GM21381 (cell line): ENCODE measurements around the gene KEAP1.
"Not testable (repeated sequence)": the region's sequence is repeated elsewhere in the genome, so short reads cannot be mapped to it uniquely, and the experiment has no call there.

ENCODE experiments used
- ATAC-seq: cut with Tn5 transposase; IDR thresholded peaks from one replicate; pipeline ENCODE4 v1.9.1; 2021; ENCODE audit warnings: mild to moderate bottlenecking, moderate library complexity; ENCODE audit not compliant: unreplicated experiment

KEAP1 gene

GRCh38 chr19:10503002-10503789 is at the start of gene KEAP1:
Gene KEAP1, minus strand, starts transcription at chr19:10503356. Its CDS starts 3,323 bp downstream, at chr19:10500033.
- ATAC-seq, result peak; percentile 9

DNA sequence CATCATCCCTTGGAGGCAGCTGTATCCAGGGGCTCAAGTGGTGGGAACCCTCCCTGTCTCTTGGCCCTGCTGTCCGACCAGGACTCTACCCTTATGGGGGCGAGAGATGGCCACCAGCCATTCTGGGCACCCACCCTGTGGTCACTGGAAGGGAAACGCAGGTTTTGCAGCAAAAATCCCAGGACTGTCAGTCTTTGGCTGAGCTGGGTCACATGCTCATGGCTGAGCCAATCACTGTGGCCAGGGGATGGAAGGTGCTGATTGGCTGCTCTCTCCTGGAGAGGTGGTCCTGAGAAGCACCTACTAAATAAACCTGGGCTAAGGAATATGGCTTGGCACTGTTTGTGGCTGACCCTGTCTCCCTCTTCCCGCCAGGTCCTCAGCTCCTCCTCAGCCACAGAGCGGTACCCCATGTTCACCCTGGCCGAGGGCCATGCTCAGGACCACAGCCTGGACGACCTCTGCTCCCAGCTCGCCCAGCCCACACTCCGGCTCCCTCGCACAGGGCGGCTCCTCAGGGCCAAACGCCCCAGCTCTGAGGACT is 49.4 kb upstream of the KEAP1 start:
- ATAC-seq, result no peak

- ATAC-seq, result no peak
Measured at GRCh38 chr19:10551698-10552301, 48.6 kb upstream of the KEAP1 start.

DNA sequence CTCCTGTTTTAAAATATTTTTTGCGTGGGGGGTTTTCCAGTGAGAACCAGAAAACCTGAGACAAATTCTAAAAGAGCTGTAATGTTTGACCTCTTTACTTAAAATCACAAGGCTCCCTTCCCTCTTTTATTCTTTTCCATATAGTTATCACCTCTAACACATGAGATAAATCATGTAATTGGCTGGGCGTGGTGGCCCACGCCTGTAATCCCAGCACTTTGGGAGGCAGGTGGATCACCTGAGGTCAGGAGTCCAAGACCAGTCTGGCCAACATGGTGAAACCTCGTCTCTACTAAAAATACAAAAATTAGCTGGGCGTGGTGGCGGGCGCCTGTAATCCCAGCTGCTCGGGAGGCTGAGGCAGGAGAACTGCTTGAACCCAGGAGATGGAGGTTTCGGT is 47.9 kb upstream of the KEAP1 start:
- not testable (repeated sequence) for ATAC-seq

DNA sequence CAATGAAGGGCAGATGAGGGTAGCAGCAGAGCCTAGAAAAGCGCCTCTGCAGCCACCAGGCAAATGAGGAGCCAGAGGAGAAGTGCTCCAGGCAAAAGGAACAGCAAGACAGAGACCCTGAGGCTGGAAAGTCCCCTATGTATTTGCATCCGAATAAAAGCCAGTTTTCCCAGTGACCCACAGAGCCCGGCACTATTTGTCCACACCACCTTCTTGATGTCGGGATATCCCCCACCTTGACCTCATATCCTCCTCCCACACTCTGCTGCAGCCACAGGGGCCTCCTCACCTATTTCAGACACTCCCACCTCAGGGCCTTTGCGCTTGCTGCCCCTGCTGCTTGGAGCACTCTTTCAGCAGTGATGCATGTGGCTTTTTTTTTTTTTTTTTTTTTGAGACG is 47.2 kb upstream of the KEAP1 start:
- ATAC-seq, result no peak

- no peak for ATAC-seq
Measured at GRCh38 chr19:10549733-10550132, 46.6 kb upstream of the KEAP1 start.

DNA sequence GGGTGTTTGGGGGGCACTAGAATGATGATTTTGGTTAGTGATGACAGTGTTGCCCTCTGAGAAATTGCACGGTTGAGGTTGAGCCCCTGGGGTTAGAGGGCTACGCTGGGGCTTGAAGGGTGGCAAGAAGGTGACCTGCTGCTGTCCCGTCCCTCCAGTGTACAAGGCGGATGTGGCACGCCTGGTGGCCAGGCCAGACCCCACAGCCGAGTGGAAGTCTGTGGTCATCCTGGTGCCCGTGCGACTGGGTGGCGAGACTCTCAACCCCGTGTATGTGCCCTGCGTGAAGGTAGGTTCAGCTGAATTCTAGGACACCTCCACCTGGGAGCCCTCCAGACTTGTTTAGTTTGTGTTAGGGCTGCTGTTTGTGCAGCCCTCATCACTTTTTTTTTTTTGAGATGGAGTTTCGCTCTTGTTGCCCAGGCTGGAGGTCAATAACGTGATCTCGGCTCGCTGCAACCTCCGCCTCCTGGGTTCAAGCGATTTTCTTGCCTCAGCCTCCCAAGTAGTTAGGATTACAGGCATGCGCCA is 45.7 kb upstream of the KEAP1 start:
- ATAC-seq, result no peak

- no peak for ATAC-seq
Measured at GRCh38 chr19:10546817-10547216, 43.7 kb upstream of the KEAP1 start.

- ATAC-seq, result no peak
Measured at GRCh38 chr19:10544753-10545251, 41.6 kb upstream of the KEAP1 start.

DNA sequence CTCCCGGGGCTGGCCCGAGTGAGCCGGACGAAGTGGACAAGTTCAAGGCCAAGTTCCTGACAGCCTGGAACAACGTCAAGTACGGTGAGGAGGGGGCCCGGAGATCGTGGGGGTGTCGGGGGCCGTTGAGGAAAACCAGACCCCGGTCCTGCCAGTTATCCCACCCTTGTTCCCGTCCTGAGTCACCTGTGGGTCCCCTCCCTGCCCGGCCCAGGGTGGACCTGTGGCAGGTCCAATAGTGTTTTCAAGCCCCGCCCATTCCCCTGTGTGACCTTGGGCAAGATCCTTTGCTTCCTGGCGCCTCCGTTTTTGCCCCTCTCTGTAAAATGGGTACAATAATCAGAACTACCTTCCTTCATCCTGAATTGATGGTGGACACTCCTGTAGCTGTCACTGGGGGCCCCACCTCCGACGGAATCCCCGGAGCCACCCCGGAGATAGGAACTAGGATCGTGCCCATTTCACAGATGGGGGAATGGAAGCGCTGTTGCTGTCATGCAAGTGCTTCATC is 41.1 kb upstream of the KEAP1 start:
- no peak for ATAC-seq

GRCh38 chr19:10543420-10544241 is 40.5 kb upstream of the KEAP1 start, which contains the start of gene ATG4D:
Gene ATG4D, plus strand, starts transcription at chr19:10543904. Its CDS starts 187 bp downstream, at chr19:10544091.
- peak; percentile 78 for ATAC-seq

GRCh38 chr19:10543059-10543419 is 39.9 kb upstream of the KEAP1 start:
- ATAC-seq, result no peak

DNA sequence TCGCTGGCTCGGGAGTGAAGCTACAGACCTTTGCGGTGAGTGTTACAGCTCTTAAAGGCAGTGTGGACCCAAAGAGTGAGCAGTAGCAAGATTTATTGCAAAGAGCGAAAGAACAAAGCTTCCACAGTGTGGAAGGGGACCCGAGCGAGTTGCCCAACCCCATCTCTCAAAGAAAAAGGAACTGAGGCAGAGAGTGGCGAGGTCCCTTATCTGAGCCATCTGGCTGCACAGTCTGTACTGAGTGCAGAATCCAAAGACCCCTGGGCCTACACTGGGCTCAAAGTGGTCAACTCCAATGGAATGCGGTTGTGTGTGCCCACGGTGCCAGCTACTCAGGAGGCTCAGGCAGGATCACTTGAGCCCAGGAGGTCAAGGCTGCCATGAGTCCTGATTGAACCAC is 35.9 kb upstream of the KEAP1 start:
- not testable (repeated sequence) for ATAC-seq

DNA sequence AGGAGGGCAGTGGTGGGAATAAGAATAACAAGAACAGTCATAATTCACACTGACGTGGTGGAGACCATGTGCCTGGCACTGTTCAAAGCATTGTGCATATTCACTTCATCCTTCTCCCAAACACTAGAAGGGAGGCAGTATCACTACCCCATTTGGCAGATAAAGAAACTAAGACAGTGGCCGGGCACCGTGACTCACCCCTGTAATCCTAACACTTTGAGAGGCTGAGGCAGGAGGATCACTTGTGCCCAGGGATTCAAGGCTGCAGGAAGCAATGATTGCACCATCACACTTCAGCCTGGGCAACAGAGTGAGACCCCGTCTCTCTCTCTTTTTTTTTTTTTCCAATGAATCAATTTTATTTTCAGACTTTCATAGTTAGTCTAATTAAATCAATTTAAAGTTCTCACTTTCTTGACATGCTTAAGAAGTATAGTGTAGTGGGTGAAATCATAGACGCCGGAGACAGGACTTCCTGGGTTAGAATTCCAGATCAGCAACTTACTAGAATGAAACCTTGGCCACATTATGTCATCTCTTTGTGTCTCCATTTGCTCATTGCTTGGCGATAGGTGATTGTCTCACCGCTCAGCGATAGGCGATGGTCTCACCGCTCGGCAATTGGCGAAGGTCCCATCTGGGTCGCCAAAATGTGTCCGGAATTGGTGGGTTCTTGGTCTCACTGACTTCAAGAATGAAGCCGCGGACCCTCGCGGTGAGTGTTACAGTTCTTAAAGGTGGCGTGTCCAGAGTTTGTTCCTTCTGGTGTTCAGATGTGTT is 35.2 kb upstream of the KEAP1 start:
- ATAC-seq, result no peak

- ATAC-seq, result no peak
Measured at GRCh38 chr19:10537668-10538067, 34.5 kb upstream of the KEAP1 start.

DNA sequence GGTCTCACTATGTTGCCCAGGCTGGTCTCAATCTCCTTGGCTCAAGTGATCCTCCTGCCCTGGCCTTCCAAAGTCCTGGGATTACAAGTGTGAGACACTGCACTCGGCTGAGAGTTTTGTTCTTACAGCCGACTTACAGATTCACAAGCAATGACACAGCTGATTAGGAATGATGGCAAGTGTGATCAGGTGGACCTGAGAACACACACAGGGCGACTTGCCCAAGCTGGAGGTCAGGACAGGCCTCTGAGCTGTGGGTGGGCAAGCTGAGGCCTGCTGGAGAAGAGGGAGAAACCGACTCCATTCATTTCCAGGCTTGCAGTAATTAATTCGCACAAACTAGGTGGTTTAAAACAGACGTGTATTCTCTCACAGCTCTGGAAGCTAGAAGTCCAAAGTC is 32.5 kb upstream of the KEAP1 start:
- ATAC-seq, result no peak

- no peak for ATAC-seq
Measured at GRCh38 chr19:10533646-10534386, 30.7 kb upstream of the KEAP1 start.

- no peak for ATAC-seq
Measured at GRCh38 chr19:10532457-10532856, 29.3 kb upstream of the KEAP1 start.

DNA sequence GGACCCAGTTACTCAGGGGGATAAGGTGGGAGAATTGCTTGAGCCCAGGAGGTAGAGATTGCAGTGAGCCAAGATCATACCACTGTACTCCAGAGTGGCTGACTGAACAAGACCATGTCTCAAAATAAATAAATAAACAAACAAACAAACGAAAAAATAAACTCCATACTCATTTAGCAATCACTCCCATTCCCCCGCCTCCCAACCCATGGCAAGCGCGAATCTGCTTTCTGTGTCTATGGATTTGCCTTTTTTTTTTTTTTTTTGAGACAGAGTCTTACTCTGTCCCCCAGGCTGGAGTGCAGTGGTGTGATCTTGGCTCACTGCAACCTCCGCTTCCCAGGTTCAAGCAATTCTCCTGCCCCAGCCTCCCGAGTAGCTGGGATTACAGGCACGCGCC is 23.7 kb upstream of the KEAP1 start:
- not testable (repeated sequence) for ATAC-seq
